ENCODE measurements around the gene DDAH1.
"Not testable (repeated sequence)": the region's sequence is repeated elsewhere in the genome, so short reads cannot be mapped to it uniquely, and the experiment has no call there.

DDAH1 gene

DNA sequence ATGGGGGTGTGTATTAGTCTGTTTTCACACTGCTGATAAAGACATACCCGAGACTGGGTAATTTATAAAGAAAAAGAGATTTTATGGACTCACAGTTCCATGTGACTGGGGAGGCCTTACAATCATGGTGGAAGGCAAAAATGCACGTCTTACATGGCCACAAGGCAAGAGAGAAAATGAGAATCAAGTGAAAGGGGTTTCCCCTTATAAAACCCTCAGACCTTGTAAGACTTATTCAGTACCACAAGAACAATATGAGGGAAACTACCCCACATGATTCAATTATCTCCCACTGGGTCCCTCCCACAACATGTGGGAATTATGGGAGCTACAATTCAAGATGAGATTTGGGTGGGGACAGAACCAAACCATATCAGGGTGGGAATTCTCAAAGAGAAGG, 5.2 kb upstream of the DDAH1 start:
- not testable (repeated sequence) for DNase-seq (ENCODE audit: low spot score)

DNA sequence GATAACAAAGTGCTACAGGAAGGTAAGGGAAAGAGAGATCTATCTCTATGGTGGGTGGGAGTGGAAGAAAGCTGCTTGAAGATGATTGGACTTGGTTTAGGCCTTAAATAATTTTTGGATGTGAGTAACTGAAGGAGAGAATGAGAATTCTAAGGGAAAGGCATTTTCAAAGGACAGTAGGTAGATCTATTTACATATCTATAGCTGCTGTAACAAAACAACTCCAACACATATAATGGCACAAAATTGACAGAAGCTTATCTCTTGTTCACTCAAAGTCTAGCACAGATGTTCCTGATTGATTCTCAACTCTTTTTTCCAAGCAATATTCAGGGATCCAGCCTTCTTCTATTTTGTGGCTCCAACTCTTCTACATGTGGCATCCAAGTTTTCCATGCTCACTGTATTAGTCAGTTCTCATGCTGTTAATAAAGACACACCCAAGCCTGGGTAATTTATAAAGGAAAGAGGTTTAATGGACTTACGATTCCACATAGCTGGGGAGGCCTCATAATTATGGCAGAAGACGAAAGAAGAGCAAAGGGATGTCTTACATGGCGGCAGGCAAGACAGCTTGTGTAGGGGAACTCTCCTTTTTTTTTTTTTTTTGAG, 3.1 kb upstream of the DDAH1 start:
- DNase-seq (ENCODE audit: low spot score): no peak

DNA sequence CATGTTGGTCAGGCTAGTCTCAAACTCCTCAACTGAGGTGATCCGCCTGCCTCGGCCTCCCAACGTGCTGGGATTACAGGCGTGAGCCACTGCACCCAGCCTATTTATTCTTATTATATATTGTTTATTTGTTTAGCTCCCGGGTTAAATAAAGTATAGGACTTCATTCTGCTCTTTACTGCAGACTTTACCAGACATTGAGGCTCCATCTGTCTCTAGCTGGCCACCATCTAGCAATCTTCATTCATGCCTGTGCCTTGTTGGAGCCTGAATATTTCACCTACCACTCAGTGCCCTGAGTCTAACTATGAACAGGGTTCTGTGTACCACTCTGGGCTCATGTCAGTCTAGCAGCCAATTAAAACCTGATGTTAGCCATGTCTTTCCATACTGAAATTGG, 2.1 kb upstream of the DDAH1 start:
- DNase-seq (ENCODE audit: low spot score): no peak

DNA sequence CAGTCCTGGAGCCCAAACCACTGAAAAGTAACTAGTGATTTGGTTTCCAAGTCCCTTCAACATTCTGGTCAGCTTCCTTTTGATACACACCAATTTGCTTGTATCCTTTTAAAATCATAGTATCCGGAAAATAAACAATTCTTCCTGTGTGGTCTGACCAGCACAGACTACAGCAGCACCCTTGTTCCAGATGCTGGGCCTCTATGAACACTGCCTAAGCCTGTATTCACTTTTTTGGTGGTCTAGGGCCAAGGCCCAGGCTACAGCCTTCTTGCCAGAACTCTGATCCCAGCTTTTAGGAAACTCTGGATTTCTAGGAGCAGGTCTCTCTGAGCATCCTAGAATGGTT, 801 bp upstream of the DDAH1 start:
- no peak for DNase-seq (ENCODE audit: low spot score)

DNA sequence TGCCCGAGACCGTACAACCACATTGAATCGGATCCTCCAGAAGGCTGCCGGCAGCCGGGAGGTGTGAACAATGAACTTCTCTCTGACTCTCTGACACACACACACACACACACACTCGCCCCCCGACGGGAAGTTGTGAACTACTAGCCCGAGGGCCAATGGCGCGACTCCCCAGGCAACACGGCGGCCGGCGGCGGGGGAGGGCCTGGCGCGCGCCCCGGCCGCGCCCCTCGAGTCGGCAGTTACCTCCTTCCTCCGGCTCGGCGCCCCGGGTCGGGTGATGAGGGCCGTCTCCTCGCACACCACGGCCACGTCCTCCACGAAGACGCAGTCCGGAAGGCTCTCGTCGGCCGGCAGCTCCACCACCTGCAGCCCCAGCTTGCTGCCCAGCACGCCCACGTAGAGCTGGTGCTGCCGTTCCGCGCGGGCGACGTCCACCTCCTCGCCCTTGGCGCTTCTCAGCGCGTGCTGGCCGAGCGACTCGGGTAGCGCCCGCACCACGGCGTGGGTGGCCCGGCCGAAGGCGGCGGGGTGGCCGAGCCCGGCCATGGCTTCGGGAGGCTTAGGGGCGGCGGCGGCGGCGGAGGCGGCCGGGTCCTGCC, 361 bp downstream of the DDAH1 start:
- peak; percentile 86 for DNase-seq (ENCODE audit: low spot score)

DNA sequence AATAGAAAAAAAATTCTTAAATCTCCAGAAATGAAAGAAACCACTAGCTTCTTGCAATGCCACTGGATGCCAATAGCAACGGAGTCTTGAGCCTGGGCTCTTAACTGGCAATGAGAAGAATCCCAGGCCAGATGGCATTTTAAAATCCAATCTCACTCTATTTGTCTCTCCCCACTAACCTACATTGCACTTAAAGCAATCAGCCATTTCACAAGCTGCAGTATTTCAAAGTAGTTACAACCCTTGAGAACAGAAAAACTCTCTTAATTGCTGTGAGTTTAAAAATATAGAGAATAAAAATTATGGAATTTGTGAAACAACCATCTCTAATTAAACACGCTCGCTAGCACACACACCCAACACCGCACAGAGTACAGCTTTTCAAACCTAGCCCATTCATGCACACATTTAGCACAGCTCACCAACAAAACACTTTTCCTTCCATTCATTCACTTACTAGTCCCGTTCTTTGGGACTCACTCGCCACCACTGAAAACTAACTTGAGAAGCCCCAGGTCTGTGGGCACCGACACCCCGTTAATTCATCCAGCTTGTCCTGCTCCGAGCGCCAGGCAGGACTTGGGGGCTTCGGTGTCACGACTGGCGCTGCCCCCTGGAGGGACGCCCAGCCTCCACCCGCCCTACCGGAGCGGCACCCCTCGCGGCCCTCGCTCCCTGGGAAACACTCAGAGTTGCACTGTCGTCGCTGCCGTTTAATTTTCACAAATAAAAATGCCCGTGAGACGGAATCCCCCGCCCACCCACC, 1.0 kb downstream of the DDAH1 start:
- no peak for DNase-seq (ENCODE audit: low spot score)

DNA sequence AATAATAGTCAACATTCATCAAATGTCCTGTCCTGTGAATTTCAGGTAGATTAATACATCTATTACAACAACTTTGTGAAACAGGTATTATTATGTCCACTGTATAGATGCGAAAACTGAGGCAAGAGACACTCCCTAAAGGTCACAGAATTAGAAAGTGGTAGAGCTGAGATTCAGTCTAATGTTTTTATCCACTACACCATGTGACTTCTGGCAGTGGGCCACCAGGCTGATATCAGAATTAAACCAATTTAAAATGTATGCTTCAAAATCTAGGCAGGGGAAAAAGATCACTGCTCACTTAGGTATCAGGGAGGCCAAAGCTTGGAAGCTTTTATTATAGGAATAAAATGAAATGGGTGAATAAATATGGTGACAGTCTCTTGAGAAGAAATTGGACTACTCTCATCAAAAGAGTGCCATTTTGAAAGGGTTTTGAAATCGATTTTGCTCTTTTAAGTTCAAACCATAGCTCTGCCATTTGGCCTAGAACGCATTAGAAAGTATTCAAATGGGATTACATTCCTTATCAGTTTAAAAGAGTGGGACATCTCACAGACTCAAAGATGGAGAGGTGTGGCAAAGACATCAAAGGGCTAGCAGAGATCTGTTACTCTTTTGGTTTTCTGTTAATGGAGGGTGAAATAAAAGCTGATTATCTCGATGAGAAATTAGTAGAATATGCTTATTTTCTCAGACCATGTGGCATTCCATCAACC, 1.9 kb downstream of the DDAH1 start:
- no peak for DNase-seq (ENCODE audit: low spot score)

DNA sequence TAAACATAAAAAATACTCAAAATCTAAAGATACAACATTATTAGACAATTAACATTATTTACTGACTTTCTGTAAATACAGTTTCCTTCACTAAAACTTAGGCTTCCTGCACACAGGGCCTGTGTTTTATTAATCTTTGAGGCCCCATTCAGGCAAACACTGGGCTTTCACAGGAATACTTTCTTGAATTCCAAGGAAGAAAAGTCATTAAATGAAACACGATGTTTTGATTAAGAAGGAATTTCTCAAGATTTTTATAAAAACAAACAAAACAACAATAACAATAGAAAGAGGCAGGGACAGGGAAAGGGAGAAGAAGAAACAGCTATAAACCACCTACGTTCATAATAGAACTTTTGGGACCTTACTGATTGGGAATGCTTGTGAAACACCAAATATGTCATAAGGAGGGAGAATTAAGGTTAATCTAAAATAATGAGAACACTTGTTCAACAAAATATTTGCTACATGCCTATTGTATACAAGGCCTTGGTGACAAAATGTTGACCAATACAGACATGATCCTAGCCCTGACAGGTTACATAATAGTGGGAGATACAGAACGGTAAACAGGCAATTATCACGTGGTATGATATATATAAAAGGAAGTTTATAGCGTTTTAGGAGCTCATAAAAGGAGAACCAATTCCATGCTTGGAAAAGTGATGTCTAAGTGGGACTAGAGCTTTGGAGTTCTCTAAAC, 3.6 kb downstream of the DDAH1 start:
- DNase-seq (ENCODE audit: low spot score): no peak

DNA sequence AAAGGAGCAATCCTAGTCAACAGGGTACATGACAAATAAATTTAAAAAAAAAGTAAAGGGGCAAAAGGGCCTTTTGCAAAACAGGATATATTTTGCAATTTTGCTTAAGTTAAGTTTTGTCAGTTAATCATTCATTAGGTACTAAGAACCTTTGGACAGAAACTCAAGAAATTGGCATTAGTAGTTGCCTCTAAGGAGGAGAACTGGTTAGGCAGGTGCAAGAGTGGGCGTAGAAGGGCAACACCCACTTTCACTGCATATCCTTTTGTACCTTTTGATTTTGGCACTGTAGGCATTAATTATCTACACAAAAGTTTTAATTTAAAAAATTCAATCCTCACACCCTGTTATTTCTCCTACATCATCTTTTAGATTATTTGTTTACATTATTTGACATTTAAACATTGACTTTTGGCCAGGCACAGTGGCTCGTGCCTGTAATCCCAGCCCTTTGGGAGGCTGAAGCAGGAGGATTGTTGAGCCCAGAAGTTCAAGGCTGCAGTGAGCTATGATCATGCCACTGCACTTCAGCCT, 4.3 kb downstream of the DDAH1 start:
- DNase-seq (ENCODE audit: low spot score): no peak

DNA sequence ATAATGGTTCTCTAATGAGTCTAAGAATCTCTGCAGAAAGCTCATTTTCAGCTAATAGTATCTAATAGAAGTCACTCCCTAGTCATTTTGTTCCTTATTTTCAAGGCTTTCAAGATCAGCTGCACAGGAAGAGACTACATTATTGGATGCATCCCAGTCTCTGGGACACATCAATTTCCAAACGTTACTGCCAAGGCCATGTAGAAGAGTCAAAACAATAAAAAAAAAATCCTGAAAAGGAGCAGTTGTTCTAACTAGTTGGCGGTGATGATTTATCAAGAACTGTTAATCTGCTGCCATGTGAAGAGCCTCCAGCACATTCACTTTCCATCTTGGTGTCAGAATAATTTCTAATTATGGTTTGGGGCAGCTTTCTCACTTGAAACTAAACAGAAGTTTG, 5.7 kb downstream of the DDAH1 start:
- no peak for DNase-seq (ENCODE audit: low spot score)

DNA sequence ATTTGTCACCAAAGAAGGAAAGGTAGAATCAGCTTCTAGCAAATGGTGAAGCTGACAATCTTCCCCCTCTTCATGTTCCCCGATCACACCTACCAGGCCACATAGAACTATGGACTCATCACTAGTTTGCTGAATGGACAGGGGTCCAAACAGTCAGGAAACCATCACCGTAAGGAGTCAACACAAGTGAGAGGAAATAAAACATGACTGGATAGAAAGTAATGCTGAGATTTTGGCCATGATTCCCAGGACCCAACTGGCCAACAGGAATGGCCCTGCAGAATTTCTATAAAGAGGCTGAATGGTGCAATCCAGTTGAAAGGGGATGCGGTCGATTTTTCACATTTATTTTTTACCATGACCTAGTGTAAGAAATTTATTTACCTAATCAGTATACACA, 10.7 kb downstream of the DDAH1 start:
- DNase-seq (ENCODE audit: low spot score): no peak

DNA sequence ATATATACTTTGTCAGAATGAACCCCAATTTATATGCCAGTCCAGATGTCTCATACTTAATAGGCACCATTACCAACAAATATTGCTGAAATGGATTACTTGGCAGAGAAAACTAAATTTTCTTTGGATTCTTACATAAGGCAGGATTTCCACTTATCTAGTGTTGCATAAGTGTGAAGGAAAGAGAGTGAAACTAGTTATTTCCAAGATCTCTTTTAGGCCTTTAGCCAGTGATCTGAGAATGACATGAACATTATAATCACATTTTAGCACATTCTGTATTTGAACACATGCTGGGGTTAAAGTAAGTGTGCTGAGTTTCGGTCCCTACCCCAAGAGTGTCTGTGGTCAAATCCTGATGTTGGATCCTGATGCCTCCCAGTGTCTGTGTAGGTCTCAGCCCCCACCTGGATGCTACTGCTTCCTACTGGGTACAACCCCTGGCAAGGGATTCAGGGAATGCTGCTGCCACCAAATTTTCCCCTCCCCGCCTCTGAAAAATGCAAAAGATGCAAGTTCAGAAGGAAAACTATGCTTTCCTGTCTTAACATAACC, 11.2 kb downstream of the DDAH1 start:
- no peak for DNase-seq (ENCODE audit: low spot score)

DNA sequence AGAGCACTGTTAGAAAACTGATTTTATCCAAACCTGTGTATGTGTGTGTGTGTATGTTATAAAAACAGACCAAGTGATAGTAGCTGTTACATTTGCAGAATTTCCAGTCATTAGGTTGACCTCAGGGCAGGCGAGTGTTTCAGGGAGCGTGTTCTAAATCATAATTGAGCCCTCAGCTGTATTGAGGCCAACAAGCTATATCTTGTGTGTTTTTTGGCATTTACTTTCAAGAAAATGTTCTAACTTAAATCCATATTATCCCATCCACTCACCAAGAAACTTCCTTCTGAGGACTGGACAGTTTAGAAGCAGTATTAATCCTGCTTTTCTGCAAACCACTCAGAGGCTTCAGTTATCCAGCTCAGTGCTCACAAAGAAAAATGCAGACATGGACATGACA, 12.0 kb downstream of the DDAH1 start:
- DNase-seq (ENCODE audit: low spot score): no peak

DNA sequence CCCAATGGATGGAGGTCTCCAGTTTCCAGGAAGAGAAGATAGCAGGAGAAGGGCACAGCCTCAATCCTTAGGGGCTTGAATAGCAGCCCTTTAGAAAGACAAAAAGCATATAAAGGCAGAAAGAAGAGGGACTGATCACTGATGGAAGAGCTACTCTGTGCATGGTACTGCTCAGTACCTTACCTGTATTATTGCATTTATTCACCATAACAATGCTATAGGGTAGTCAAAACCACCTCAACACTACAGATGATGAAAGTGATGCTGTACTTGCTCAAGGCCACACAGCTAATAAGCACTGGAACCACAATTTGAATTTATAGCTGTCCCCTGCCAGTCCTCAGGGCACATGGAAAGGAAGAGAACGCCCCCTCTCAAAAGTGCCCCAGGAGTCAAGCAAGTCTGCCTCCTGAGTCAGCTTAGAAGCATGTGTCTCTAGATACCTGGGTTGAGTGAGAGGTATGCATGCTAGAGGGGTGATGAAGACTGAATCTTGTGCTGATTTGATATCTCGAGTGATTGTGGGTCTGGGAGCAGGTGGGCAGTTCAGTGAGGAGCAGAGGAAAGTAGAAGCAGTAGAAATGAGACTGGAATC, 13.6 kb downstream of the DDAH1 start:
- no peak for DNase-seq (ENCODE audit: low spot score)

DNA sequence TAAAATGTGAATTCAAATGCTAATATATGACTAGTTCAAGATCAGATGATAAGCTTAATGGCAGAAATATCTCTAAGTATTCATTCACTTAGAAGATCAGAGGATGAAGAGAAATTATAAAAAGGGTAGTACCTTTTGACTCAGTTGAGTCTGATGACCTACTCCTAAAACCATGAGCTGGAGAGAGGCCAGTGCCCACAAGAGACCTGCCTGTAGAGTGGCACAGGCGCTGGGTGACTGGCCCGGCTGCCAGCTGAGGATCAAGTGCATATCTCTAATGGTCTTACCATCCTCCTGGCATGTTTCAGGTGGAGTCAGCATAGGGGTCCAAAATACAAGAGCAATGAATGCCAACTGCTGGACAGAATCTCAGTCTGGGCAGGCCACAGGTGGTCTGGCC, 14.1 kb downstream of the DDAH1 start:
- no peak for DNase-seq (ENCODE audit: low spot score)

DNA sequence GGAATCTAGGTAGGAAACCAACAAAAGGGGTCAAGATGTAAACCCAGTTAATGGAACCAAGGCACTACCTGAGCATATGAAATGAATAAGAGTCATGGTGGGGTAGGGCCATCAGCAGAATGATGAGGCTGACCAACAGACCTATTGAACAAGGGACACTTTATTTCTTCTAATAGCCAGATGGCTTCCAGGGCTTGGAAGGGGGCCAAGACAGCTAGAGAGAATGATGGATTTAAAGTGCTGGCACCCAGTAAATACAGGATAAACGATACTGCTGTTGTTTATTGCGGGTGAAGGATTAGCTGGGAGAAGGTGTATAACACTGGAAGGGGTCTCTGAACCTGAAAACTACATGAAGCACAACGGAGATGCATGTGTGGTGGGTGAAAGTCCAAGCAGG, 15.6 kb downstream of the DDAH1 start:
- no peak for DNase-seq (ENCODE audit: low spot score)

DNA sequence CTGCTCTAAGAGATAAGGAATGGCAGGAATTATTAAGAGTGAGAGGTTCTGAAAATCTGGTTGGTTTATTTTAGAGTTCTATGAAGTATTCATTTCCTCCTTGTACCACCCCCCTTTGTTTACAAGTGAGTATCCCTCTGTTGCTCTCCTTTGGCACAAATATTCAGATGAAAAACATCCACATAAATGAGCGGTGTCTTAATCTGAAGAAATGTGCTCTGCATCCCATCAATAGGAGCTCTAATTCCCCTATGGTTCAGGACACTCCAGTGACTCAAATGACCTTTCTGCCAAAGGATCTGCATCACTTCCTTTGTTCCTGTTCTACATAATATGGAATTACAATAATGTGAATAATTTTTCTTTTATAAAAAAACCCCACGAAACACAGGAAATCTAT, 16.6 kb downstream of the DDAH1 start:
- DNase-seq (ENCODE audit: low spot score): no peak

DNA sequence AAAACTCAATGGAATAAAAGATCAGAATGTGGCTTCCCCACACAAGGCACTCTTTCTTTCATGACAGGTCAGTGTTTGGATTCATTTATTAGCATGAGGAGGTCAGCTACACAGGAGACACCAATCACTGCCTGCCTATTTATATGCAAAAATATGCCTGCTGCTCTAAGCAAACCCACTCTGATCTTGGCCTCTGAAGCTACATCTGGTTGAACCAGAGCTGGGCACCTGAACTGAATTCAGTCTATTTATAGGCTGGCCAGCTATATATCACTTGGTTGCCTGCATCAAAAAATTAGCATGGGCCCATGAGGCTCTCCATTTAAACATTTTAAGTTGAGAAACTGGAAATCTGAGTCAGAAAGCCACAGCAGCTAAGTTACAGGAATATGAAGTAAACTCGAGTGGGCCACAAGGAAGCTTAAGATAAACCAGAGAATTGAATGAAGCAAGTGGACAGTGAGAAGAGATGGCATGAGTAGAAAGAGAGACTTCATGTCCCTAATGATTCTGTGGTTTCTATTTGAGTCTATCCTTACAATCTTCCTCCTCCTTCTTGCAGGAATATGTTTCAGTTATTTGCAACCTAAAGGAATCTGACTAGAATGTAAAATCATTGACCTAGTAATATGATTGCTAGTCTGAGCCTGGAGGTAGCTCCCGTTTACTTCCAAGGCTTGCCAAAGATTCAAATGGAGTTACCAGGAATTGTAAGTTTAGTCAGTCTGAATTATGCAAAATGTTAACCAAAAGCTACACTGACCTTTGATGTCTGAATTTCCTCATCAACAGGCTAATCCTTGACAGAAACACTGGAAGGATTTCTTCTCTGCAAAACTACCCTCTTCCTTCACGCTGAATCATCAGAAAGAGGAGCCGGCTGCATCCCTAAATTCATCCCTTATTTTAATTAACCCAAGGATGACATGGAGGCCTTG, 17.7 kb downstream of the DDAH1 start:
- no peak for DNase-seq (ENCODE audit: low spot score)

DNA sequence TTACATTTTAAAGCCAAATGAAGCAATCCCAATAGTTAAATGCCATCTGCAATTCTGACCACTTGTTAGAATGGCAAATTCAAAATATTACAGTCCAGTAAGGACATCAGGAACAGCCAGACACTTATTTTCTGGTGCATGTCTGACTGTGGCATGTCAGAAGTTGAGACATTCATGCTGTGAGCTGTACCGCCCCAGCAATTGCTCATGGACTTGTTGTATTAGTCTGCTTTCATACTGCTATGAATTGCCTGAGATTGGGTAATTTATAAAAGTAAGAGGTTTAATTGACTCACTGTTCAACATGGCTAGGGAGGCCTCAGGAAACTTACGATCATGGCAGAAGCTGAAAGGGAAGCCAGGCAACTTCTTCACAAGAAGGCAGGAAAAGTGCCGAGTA, 19.1 kb downstream of the DDAH1 start:
- no peak for DNase-seq (ENCODE audit: low spot score)

DNA sequence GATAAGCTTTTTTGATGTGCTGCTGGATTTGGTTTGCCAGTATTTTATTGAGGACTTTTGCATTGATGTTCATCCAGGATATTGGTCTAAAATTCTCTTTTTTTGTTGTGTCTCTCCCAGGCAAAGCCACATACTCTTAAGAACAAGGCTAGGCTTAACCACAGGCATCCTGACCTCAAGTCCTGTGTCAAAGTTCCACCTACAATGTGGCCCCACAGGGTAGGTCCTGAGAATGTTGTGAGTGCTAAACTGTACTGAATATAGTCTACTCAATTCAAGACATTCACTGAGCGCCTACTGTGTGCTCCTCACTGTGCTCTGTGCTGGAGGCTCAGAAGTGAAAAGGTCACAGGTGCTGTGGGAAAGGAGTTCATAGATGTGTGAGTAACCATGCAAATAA, 20.6 kb downstream of the DDAH1 start:
- DNase-seq (ENCODE audit: low spot score): no peak
